Breast epithelium (tissue), 4 donors: ENCODE results near the gene D2HGDH. TPM values are rescaled to one million over a fixed set of nuclear protein-coding genes. Genes with fewer than 3 reads are reported as not detected.
A peak's percentile ranks its signal among the peaks of the same experiment; 100 is the strongest.

Experiments used
- DNase-seq, 2 donors: peaks; one replicate each; pipeline ENCODE4 v3.0.0-alpha.2; 2019; ENCODE audit warnings: low spot score in 2 of 2
- H3K27ac ChIP-seq, 2 donors: fragments of 200-600 bp; sonication (generic) in 1 of 2; one replicate each; pipeline ENCODE4 v1.5.1; 2016 to 2019; ENCODE audit warnings: mild to moderate bottlenecking in 1 of 2
- H3K27me3 ChIP-seq, 2 donors: fragments of 200-600 bp; sonication (generic) in 1 of 2; one replicate each; pipeline versions ENCODE4 v1.5.1 to v1.6.0; 2017 to 2019; ENCODE audit warnings: control low read depth in 1 of 2, mild to moderate bottlenecking in 1 of 2
- H3K36me3 ChIP-seq: fragments of 200-600 bp; one replicate; pipeline ENCODE4 v1.5.1; 2019
- H3K4me1 ChIP-seq, 2 donors: fragments of 200-600 bp; sonication (generic); one replicate each; pipeline ENCODE4 v1.5.1; 2016 to 2019; ENCODE audit warnings: control low read depth in 1 of 2
- H3K4me3 ChIP-seq, 3 donors: fragments of 200-600 bp; sonication (generic); 1 replicate in 2 of 3; 2 replicates in 1 of 3; pipeline ENCODE4 v1.5.1; 2016 to 2019; ENCODE audit warnings: mild to moderate bottlenecking in 3 of 3, moderate library complexity in 2 of 3
- H3K9me3 ChIP-seq, 2 donors: fragments of 200-600 bp; sonication (generic) in 1 of 2; one replicate each; pipeline ENCODE4 v1.5.1; 2016 to 2019; ENCODE audit warnings: control low read depth in 1 of 2
- POLR2A ChIP-seq: fragments of 450-650 bp; IDR thresholded peaks from one replicate; pipeline ENCODE4 v1.6.1; 2016; ENCODE audit warnings: antibody characterized with exemption, mild to moderate bottlenecking, moderate library complexity
- POLR2AphosphoS5 ChIP-seq, 3 donors: sonication (generic); formaldehyde crosslinking; IDR thresholded peaks; one replicate each; pipeline ENCODE4 v1.6.1; 2017; ENCODE audit warnings: antibody characterized with exemption in 3 of 3
- intact Hi-C: fragments of 100-400 bp; cut with DNase I; formaldehyde crosslinking; loops from one replicate; pipeline ENCODE4 v1.15.1; 2023; ENCODE audit warnings: low total_unique reads
- total RNA-seq, 3 donors: library from RNA; depleted of rRNA; stranded (reverse); fragments of >200 nt; gene quantifications; one replicate each; pipeline ENCODE4 v1.1.0, GENCODE V29; 2016
- TF ChIP-seq, protein P1 (sequence below), 3 donors: fragments of 450-650 bp; IDR thresholded peaks; one replicate each; pipeline ENCODE4 v1.5.1; 2016 to 2017; ENCODE audit warnings: antibody characterized with exemption in 3 of 3, mild to moderate bottlenecking in 3 of 3, moderate library complexity in 3 of 3

D2HGDH gene
- total RNA-seq, 3 donors from 2014 or later = 16.3 to 29.2 (median 22.2) TPM

GRCh38 chr2:241796610-241797138 is 62.2 kb downstream of the D2HGDH start:
- intact Hi-C loops = no loop called here
- DNase-seq = no peak
- H3K4me3 ChIP-seq = no peak overlapping the region
- H3K4me1 ChIP-seq = no peaks in the 10 kb centered on the region
- no peaks in the 10 kb centered on the region for H3K27me3 ChIP-seq
- no peaks in the 10 kb centered on the region for H3K36me3 ChIP-seq
- TF ChIP-seq POLR2A (no peak), POLR2AphosphoS5 (IDR thresholded peaks at IDR 0.05) (no peak)
- TF ChIP-seq, protein P1, sequence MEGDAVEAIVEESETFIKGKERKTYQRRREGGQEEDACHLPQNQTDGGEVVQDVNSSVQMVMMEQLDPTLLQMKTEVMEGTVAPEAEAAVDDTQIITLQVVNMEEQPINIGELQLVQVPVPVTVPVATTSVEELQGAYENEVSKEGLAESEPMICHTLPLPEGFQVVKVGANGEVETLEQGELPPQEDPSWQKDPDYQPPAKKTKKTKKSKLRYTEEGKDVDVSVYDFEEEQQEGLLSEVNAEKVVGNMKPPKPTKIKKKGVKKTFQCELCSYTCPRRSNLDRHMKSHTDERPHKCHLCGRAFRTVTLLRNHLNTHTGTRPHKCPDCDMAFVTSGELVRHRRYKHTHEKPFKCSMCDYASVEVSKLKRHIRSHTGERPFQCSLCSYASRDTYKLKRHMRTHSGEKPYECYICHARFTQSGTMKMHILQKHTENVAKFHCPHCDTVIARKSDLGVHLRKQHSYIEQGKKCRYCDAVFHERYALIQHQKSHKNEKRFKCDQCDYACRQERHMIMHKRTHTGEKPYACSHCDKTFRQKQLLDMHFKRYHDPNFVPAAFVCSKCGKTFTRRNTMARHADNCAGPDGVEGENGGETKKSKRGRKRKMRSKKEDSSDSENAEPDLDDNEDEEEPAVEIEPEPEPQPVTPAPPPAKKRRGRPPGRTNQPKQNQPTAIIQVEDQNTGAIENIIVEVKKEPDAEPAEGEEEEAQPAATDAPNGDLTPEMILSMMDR (IDR thresholded peaks at IDR 0.05) = no peak
- no peak overlapping the region for H3K27ac ChIP-seq
- no peaks in the 10 kb centered on the region for H3K9me3 ChIP-seq

- TF ChIP-seq, protein P1 (IDR thresholded peaks at IDR 0.05) = no peak
- no peak for TF ChIP-seq POLR2A
- no peak for TF ChIP-seq POLR2AphosphoS5 (IDR thresholded peaks at IDR 0.05)
Observed at GRCh38 chr2:241797441-241798080, 63.1 kb downstream of the D2HGDH start.

DNA sequence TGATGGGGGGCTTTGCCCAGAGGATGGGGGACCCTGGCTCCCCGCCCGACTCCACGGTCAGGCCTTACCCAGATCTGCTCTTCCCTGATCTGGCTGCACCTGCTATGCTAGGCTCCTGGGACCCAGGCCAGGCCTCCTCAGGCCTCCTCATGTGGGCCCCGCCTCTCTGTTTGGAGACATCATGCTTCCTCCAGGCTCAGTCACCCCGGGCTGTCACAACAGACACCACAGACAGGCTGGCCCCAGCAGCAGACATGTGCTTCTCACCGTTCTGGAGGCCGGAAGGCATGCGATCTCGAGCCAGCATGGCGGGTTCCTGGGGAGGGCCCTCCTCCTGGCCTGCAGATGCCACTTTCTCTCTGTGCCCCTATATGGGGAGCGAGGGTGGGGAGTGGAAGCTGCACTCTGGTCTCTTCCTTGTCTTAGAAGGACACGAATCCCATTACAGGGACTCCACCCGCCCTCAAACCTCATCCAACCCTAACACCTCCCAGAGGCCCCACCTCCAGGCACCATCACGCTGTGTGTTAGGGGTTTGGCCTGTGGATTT is 63.7 kb downstream of the D2HGDH start:
- DNase-seq = no peak
- Histone ChIP-seq H3K36me3 (no peaks in the 10 kb centered on the region), H3K27me3 (peaks cover 0 to 6% of the 10 kb centered on the region in 2 donors), H3K4me1 (no peaks in the 10 kb centered on the region), H3K4me3 (no peak overlapping the region), H3K27ac (no peak overlapping the region), H3K9me3 (no peaks in the 10 kb centered on the region)
- TF ChIP-seq POLR2A = no peak
- no peak for TF ChIP-seq POLR2AphosphoS5 (IDR thresholded peaks at IDR 0.05)
- TF ChIP-seq, protein P1 (IDR thresholded peaks at IDR 0.05) = no peak
- intact Hi-C loops = no loop called here

More at GRCh38 chr2:241797441-241798080, 63.1 kb downstream of the D2HGDH start:
- no peak for DNase-seq
- no peaks in the 10 kb centered on the region for H3K4me1 ChIP-seq
- no peaks in the 10 kb centered on the region for H3K9me3 ChIP-seq
- H3K27me3 ChIP-seq = no peaks in the 10 kb centered on the region
- H3K36me3 ChIP-seq = no peaks in the 10 kb centered on the region
- intact Hi-C loops = no loop called here
- H3K4me3 ChIP-seq = no peak overlapping the region
- no peak overlapping the region for H3K27ac ChIP-seq

GRCh38 chr2:241798631-241799521 is 64.4 kb downstream of the D2HGDH start:
- intact Hi-C loops = no loop called here
- no peak overlapping the region for H3K27ac ChIP-seq
- H3K9me3 ChIP-seq = no peaks in the 10 kb centered on the region
- TF ChIP-seq, protein P1 (IDR thresholded peaks at IDR 0.05) = no peak
- no peak for TF ChIP-seq POLR2AphosphoS5 (IDR thresholded peaks at IDR 0.05)
- no peak for TF ChIP-seq POLR2A
- H3K4me3 ChIP-seq = no peak overlapping the region
- H3K4me1 ChIP-seq = no peaks in the 10 kb centered on the region
- no peaks in the 10 kb centered on the region for H3K36me3 ChIP-seq
- DNase-seq = peak in 1 of 2 donors; percentile 49
- peaks cover 0 to 13% of the 10 kb centered on the region in 2 donors for H3K27me3 ChIP-seq
